Activated CD8-positive, alpha-beta memory T cell treated with anti-CD3 and anti-CD28 coated beads for 36 hours (primary cell): ENCODE data around the gene SLC25A1. TPM values are rescaled to one million over a fixed set of nuclear protein-coding genes. Genes with fewer than 3 reads are reported as not detected.
"Not testable (repeated sequence)": the region's sequence is repeated elsewhere in the genome, so short reads cannot be mapped to it uniquely, and the experiment has no call there.

Source experiments
- CTCF ChIA-PET: fragments of 350-600 bp; sonication (Branson Sonifier 250); formaldehyde crosslinking; loops from one replicate; lab custom pipeline; 2021; ENCODE audit warnings: antibody characterized with exemption; lab: Charles Lee
- POLR2A ChIA-PET: fragments of 350-600 bp; sonication (Branson Sonifier 250); formaldehyde crosslinking; loops from one replicate; lab custom pipeline; 2021; ENCODE audit warnings: antibody characterized with exemption; lab: Charles Lee
- total RNA-seq, 2 experiments: library from RNA; stranded (reverse); gene quantifications; one replicate each; pipeline ENCODE4 v1.2.3, GENCODE V29; 2021

SLC25A1 gene
- total RNA-seq, 2 experiments from 2014 or later, result 51.5 to 52.5 TPM

DNA sequence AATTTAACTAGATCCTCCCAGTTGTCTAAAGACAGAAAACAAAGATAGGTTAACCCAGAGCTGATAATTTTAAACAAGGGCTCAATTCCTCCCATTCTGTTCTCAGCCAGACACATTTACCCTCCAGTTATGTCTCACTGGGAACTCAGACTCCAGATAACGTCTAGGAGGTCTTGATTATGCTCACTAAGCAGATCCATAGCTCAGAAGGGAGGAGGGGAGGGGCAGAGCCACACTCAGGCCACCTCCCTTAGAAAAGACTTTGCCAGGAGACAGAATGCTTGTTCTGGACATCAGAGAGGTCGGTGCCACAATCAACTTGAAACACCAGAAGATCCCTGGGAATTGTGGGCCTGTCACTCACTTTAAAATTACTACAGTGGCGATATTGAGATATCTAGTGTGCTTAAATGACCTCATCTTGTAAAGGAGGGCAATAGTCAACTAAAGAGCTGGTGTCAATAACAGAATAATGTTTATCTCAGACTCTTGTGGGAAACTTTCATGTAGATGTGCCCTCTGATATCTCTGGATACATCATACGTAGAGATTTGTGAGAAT lies 29.8 kb upstream of the SLC25A1 start:
- CTCF ChIA-PET, result no interaction called here
- POLR2A ChIA-PET, result no interaction called here

DNA sequence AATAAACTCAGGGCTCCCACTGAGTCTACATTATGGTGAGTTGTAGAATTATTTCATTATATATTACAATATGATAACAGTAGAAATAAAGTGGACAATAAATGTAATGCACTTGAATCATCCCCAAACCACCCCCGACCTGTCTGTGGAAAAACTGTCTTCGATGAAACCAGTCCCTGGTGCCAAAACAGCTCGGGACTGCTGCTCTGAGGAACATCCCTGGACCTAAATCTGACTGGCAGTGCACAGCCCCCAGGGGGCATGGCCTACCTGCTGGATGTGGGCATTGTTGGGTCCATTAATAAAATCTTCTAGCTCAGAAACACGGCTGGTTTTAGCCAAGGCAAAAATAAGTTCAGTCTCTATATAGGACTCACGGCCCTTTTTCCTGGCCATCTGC lies 29.3 kb upstream of the SLC25A1 start:
- CTCF ChIA-PET, result no interaction called here
- POLR2A ChIA-PET, result no interaction called here

DNA sequence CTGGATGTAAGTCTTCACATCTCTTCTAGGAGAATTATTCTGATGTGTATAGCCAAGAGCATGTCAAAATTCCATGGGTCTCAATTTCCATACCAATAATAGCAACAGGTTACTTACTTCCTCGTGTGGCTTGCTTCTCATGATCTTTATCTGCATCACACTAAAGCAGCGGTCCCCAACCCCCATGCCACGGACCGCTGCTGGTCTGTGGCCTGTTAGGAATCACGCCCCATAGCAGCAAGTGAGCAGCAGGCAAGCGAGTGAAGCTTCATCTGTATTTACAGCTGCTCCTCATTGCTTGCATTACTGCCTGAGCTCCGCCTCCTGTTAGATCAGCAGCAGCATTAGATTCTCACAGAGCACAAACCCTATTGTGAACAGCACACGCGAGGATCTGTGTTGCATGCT lies 28.9 kb upstream of the SLC25A1 start:
- CTCF ChIA-PET, result no interaction called here
- POLR2A ChIA-PET, result no interaction called here

DNA sequence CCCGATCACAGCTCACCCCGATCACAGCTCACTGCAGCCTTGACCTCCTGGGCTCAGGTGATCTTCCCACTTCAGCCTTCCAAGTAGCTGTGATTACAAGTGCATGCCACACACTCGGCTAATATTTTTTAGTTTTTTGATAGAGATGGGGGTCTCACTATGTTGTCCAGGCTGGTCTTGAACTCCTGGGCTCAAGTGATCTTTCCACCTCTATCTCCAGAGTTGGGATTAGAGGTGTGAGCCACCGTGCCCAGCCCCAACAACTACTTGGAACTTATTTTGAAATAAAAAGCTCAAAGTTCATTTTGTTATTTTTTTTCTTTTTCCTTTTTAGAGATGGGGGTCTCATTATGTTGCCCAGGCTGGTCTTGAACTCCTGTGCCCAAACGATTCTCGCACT lies 27.8 kb upstream of the SLC25A1 start:
- ChIA-PET POLR2A (no interaction called here), CTCF (no interaction called here)

DNA sequence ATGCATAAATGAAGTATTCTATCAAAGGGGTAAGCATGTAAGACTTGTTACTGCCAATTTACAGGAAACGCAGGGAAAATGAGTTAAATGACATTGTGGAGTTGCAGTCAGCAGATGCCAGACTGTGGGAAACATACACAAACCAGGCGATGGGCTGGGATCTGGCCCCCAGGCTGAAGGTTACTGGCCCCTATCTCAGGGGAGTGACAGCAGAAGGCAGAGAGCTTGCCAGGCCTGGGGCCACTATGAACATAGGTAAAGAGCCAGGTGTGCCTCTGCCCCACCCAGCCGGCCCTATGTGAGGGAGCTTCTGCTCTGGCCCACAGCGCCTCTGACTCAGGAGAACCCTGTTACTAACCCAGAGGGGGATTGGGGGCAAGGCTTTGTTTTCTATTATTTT lies 26.1 kb upstream of the SLC25A1 start:
- CTCF ChIA-PET, result no interaction called here
- POLR2A ChIA-PET, result no interaction called here

DNA sequence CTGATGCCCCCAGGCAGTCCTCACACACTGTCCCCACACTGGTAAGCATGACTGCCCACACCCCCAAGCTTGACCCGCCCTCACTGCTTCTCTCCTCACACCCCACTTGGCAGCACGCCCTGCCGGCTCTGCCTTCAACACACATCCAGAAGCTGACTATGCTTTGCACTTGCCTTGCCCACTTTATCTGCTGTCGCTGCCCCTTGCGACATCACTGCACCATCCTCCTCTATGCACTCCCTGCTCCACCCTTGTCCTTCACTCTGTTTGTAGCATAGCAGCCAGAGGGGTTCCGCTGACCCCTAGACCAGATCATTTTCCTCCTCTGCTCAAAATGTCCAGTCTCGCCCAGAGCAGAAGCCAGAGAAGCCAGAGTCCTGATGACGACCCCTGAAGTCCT lies 25.3 kb upstream of the SLC25A1 start:
- POLR2A ChIA-PET, result no interaction called here
- CTCF ChIA-PET, result no interaction called here

DNA sequence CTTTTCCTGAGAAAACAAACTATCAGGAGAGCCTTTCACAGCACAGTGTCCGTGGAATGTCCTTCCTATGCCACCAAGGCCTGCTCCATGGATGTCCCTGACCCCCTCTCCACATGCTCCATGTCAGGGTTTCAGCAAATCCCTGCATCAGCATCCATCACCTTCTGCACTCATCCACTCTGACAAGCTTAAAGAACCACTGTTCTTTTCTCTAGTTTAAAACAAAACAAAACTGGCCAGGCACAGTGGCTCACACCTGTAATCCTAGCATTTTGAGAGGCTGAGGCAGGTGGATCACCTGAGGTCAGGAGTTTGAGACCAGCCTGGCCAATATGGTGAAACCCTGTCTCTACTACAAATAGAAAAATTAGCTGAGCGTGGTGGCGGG lies 24.3 kb upstream of the SLC25A1 start:
- CTCF ChIA-PET, POLR2A ChIA-PET: not testable (repeated sequence)

DNA sequence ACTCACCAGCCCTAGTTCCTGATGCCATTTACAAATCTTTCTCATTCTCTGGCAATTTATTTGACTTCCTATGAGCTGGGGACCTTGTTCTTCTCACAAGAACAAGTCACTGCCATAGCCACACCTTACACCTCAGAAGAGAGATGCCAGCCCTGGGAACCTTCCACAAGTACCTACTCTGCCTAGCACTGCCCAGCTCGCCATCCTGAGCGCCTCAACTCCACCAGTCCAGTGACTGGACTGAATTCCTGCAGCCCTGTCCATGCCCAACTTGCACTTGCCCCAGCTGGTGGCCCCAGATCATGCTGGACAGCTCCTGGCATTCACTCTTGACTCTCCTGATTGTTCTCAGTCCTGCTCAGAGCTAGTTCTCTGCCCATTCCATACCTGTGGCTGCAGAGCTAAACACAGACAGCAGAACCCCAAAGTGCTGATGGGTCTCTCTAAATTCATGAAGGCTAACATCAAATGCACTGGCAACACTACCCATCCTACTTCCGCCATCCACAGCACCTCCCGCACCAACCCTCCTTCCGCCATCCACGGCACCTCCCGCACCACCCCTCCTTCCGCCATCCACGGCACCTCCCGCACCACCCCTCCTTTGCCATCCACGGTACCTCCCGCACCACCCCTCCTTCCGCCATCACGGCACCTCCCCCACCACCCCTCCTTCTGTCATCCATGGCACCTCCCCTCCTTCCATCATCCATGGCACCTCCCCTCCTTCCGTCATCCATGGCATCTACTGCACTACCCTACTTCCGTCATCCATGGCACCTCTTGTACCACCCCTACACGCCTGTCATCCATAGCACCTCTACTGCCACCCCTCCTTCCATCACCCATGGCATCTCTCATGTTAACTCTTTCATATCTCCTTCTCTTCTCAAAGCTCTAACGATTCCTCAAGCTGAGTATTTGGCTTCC lies 23.6 kb upstream of the SLC25A1 start:
- ChIA-PET POLR2A (no interaction called here), CTCF (no interaction called here)

DNA sequence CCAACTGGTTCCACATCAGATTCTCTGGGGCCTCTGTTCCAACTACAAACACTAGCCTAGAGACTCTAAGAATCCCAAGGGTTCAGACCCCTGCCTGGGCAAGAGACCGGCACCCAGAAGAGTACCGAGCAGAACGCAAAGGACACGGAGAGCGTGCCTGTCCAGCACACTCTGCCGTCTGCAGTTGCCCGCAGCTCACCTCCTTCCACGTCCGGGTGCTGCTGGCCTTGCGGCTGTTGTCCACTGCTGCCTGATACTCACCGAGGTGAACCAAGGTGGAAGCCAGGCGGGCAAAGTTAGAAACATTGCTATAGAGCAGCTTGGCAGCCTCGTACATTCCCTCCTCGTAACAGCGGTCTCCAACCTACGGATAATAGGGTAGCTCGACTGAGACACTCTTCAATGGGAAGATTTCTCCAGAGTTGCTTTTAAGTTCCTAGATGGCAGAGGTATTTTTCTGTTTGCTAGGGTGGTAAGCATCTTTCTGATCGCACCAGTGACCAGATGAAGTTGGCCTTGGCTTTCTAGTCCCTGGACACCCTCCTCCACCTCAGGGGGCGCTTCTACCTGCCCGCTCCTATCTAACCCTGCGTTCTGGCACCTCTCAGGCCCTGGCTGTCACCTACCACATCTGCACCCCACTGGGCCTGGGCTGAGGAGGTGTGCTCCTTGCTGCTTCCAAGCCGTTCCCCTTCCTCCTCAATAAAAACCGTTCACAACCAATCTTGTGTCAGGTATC lies 22.8 kb upstream of the SLC25A1 start:
- CTCF ChIA-PET, result no interaction called here
- POLR2A ChIA-PET, result no interaction called here

DNA sequence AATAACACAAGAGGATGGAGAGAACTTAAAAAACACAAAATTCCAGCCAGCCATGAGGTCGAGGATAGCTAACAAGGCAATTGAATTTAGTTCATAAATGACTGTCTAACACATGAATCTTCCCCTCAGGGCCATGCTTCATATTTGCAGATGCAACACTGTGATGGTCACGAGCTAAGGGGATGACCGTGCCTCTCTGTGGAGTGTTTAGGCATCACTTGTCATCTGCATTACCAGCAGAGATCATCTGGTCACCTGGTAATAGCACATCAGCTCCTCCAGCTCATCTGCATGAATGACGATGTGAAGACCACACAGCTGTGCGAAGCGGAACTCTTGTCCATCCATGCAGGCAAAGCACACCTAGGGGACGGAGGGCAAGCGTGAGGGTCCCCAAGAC lies 20.9 kb upstream of the SLC25A1 start:
- CTCF ChIA-PET, result no interaction called here
- POLR2A ChIA-PET, result no interaction called here

DNA sequence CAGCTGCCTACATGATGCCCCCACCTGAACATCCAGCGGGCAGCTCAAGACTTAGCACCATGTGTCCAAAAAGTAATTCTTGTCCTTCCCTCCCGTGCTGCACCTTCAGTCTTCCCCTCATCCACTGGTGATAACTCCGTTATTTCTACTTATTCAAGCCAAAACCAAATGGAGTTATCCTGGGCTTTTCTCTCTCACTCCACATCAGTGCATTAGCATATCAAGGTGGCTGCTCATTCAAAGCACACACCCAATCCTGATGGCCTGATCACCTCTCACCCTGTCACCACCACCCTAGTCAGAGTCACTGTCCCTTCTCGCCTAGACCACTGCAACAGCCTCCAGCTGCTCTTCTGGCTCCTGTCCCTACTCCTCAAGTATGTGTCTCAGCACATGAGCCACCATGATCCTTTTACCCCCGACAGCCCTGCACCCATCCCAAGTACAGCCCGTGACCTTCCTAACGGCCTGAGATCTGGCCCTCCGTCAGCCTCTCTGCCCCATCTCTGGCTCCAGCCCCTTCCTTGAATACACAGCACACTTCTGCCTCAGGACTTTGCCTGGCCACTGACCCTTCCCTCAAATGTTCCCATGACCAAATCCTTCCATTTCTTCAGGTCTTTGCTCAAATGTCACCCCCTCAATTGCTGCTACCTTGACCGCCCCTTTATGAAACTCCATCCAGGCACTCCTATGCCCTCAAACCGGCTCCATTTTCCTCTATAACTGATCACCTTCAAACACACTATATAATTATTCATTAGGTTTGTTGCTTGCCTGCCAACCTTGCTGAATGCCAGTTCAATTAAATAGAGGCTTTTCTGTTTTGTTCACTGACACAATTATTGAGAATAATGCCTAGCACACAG lies 19.7 kb upstream of the SLC25A1 start:
- ChIA-PET CTCF (no interaction called here), POLR2A (no interaction called here)

DNA sequence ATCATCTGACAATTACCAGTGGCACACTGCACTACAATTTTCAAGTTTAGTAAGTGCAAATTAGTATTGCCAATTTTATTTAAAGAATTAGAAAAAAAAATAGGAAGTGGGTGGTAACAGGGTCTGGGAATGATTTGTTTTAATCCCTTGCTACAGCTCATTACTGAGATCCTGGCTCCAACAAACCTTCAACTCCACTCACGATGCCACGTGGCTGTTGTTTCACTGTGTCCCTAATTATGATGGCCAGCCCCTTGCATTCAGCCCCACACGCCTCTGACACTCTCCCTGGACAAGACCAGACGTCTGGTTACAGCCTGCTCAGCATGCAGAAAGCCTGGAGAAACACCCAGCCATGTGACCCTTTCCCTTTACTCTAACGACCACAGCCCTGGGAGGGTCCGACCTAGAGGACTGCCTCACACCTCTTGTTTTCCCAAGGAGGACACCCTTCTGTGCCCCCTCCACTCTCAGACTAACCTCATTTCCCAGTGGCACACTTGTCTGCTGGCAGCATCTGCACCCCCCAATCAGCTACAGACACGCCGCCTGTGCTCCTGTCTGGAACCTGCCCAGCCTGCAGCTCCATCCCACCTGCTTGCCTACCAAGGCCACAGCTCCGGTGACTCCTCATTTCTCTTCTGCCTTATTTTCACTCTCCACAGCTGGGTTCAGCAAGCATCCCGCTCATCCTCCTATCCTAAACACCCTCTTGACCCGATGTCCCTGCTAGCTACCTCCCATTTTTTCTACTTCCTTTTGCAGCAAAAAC lies 18.5 kb upstream of the SLC25A1 start:
- ChIA-PET POLR2A (no interaction called here), CTCF (no interaction called here)

DNA sequence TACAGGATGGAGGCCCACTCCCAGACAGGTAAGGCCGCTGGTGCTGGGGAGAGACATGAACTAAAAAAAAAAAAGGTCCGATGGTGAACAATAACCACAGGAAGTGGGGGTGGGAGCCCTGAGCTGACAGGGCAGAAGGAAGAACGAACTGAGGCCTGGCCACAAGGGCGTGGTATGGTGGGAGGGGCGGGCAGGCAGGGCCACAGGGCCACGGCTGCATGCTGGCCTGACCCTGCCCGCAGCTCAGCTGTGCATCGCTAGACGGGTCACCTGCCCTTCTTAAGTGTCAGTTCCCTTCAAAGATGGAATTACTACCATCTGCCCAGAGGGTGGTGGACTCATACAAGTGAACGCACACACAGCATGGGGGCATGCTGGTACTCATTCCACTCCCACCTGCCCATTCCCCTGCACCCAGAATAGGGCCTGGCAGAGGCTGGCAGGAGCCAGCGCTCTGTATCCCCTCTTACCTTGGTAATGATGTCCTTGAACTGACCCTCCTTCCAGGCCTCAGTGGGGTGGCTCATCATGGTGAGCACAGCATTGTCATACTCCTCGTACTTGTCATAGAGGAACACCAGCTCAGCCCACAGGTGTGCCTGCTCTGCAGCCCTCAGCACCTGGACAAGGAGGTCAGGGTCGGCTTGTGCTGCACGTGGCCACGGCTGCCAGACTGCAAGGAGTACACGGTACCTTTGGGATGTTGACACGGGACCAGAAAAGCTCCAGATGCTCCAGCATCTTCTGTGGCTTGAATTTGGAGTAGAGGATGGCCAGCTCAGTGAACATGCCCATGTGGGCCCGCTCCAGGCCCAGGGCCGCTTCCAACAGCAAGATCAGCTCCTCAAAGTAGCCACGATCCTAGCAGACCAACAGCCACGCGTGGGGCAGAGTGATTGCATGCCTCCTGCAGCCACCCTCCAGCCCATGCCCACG lies 17.5 kb upstream of the SLC25A1 start:
- ChIA-PET CTCF (no interaction called here), POLR2A (no interaction called here)

DNA sequence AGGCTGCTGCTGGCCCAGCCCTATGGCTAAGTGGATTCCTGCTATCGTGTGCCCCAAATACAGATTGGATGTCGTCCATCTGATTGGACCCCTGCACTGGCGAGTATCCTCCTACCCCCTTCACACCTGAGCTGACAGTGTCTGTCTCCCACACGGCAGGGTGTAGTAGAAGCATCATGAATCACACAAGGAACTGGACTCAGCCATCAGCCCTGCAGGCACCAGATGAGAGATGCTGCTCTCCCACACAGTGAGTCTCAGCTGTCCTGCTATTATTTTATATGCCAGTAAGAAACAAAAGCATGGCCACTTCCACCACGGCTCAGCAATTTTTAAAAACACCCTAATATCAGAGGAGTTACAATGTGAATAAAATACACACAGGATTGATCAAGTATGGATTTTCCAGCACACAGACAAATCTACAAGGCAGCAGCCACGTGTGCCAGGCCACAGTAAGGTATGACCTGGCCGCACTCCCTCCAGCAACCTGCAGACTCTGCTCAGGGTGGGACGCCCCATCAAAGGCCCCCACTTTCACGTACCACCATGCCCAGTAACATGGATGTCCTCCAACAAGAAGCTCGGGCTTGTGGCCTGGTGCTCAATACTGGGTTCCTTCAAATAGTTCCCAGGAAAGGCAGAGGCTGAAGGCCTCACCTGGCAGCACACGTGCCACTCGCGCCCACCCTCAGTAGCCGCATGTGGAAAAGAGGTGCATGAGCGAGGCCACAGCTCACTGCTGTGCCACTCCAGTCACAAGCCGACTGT lies 16.4 kb upstream of the SLC25A1 start:
- ChIA-PET POLR2A (interaction anchor here (0.6 kb wide), 1 partner anchor 749 kb away, joined by 3 read pairs; no protein-coding TSS in a partner anchor), CTCF (interaction anchor here (0.7 kb wide), 1 partner anchor 9 kb away, joined by 3 read pairs; no protein-coding TSS in a partner anchor)

DNA sequence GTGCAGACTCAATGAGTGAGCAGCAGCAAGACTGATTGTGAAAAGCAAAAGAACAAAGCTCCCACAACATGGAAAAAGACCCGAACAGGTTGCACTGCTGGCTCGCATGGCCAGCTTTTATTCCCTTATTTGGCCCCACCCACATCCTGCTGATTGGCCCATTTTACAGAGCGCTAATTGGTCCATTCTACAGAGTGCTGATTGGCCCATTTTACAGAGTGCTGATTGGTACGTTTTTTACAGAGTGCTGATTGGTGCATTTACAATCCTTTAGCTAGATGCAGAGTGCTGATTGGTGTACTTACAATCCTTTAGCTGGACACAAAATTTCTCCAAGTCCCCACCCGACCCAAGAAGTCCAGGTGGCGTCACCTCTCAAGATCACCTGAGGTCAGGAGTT lies 15.3 kb upstream of the SLC25A1 start:
- ChIA-PET POLR2A (no interaction called here), CTCF (no interaction called here)

DNA sequence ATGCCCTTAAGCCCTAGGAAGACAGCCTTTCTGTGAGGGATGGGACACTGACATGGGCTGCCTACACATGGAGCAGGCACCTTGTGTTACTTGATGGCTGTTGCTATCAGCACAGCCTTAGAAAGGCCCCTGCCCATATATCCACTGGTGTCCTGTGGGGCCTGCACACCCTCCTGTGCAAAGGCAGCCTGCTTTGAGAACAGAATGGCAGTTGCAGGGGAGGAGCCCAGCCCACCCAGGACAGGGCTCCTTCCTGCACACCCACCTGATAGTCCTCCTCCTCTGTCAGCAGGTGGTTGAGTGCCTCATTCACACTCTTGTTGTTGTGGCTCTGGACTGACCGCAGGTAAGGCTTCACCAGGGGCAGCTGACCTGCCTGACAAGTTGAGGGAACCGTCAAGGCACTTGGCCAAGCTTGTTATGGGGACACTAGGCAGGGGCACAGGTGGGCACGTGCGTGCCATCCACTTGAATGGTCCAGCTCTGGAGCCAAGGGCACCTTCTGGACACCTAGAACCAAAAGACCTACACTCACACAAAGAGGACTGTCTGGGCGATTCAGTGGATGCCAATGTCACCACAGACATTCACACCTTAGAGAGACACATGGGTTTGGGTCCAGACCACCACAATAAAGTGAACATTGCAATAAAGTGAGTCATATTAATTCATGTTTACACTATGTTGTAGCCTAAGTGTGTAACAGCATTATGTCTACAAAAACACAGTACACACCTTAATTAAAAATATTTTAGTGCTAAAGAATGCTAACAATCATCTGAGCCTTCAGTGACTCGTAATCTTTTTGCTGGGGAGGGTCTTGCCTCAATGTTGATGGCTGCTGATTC lies 9.4 kb upstream of the SLC25A1 start:
- CTCF ChIA-PET, result no interaction called here
- POLR2A ChIA-PET, result no interaction called here
